ENCODE measurements around the gene CFAP97D2.

Gene CFAP97D2

DNA sequence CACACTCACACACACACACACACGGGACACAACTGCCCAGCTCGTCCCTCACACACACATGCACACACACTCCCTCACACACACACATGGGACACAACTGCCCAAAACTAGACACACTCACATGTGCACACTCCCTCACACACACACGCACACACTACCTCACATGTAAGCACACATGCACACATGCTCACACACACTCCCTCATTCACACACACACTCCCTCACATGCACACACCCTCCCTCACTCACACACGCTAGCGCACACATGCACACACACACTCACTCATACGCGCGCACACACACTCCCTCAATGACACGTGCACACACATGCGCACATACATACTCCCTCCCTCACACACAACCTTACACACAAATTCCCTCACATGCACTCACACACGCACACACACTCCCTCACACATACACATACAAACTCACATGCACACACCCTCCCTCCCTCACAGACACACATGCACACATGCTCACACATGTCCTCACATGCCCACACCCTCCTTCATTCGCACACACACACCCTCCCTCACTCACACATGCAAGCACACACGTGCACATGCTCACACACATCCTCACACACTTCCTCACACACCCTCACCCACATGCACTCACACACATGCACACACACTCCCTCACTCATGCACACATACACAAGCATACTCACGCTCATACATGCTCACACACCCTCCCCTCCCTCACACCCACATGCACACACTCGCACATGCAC, 37.6 kb upstream of the CFAP97D2 start:
- H3F3A ChIP-seq (ENCODE audit: control insufficient read depth, insufficient read depth) = peaks cover 8% of the 10 kb centered on the region; the same call in 1 of the 2 replicates
- H3K9me2 ChIP-seq (replicated peaks; ENCODE audit: control insufficient read depth, low read length) = no peaks in the 10 kb centered on the region
- no peaks in the 10 kb centered on the region for H3K79me2 ChIP-seq (ENCODE audit: control insufficient read depth, low read length)
- H3K27me3 ChIP-seq (ENCODE audit: control insufficient read depth, low read length) = peaks cover 16% of the 10 kb centered on the region
- H3K4me1 ChIP-seq (ENCODE audit: control insufficient read depth, low read length) = peaks cover 54% of the 10 kb centered on the region
- H3K27ac ChIP-seq (ENCODE audit: low read depth, low read length) = no peak overlapping the region
- TF ChIP-seq EZH2phosphoT487 (IDR thresholded peaks at IDR 0.05; ENCODE audit: borderline replicate concordance, low read length) = no peak
- no peak for TF ChIP-seq CTCF (IDR thresholded peaks at IDR 0.05; ENCODE audit: low read depth, low read length, poor library complexity, severe bottlenecking)
- H3K36me3 ChIP-seq (ENCODE audit: control insufficient read depth, low read length) = no peaks in the 10 kb centered on the region
- H4K20me1 ChIP-seq (ENCODE audit: control insufficient read depth, insufficient read depth, low read depth, low read length) = no peaks in the 10 kb centered on the region
- H3K4me3 ChIP-seq (ENCODE audit: low read length) = no peak overlapping the region
- H3K9me3 ChIP-seq (ENCODE audit: control insufficient read depth, insufficient read depth, low read length) = no peaks in the 10 kb centered on the region
- no peak overlapping the region for H3K4me2 ChIP-seq (ENCODE audit: low read length)

- Histone ChIP-seq H3F3A (ENCODE audit: control insufficient read depth, insufficient read depth) (peaks cover 8% of the 10 kb centered on the region; the same call in 1 of the 2 replicates), H3K36me3 (ENCODE audit: control insufficient read depth, low read length) (no peaks in the 10 kb centered on the region), H3K9me2 (replicated peaks; ENCODE audit: control insufficient read depth, low read length) (no peaks in the 10 kb centered on the region), H3K27ac (ENCODE audit: low read depth, low read length) (no peak overlapping the region), H3K4me3 (ENCODE audit: low read length) (no peak overlapping the region), H3K4me1 (ENCODE audit: control insufficient read depth, low read length) (peaks cover 54% of the 10 kb centered on the region), H3K9me3 (ENCODE audit: control insufficient read depth, insufficient read depth, low read length) (no peaks in the 10 kb centered on the region), H4K20me1 (ENCODE audit: control insufficient read depth, insufficient read depth, low read depth, low read length) (no peaks in the 10 kb centered on the region), H3K4me2 (ENCODE audit: low read length) (no peak overlapping the region; the same call in 1 of the 2 replicates), H3K27me3 (ENCODE audit: control insufficient read depth, low read length) (peaks cover 16% of the 10 kb centered on the region), H3K79me2 (ENCODE audit: control insufficient read depth, low read length) (no peaks in the 10 kb centered on the region)
- no peak for TF ChIP-seq CTCF (IDR thresholded peaks at IDR 0.05; ENCODE audit: low read depth, low read length, poor library complexity, severe bottlenecking)
- no peak for TF ChIP-seq EZH2phosphoT487 (IDR thresholded peaks at IDR 0.05; ENCODE audit: borderline replicate concordance, low read length)
These were observed 36.9 kb upstream of the CFAP97D2 start for GRCh38 chr13:114142137-114142550.

- Histone ChIP-seq H3K27me3 (ENCODE audit: control insufficient read depth, low read length) (peaks cover 16% of the 10 kb centered on the region), H3K9me3 (ENCODE audit: control insufficient read depth, insufficient read depth, low read length) (no peaks in the 10 kb centered on the region), H3K9me2 (replicated peaks; ENCODE audit: control insufficient read depth, low read length) (no peaks in the 10 kb centered on the region), H3K4me2 (ENCODE audit: low read length) (peak overlapping the region; percentile 74), H3K36me3 (ENCODE audit: control insufficient read depth, low read length) (no peaks in the 10 kb centered on the region), H3K79me2 (ENCODE audit: control insufficient read depth, low read length) (no peaks in the 10 kb centered on the region), H3K4me3 (ENCODE audit: low read length) (peak overlapping the region; percentile 49), H4K20me1 (ENCODE audit: control insufficient read depth, insufficient read depth, low read depth, low read length) (no peaks in the 10 kb centered on the region), H3K4me1 (ENCODE audit: control insufficient read depth, low read length) (peaks cover 54% of the 10 kb centered on the region), H3F3A (ENCODE audit: control insufficient read depth, insufficient read depth) (peaks cover 8% of the 10 kb centered on the region; the same call in 1 of the 2 replicates), H3K27ac (ENCODE audit: low read depth, low read length) (peak overlapping the region; percentile 65)
- TF ChIP-seq CTCF (IDR thresholded peaks at IDR 0.05; ENCODE audit: low read depth, low read length, poor library complexity, severe bottlenecking) (no peak), EZH2phosphoT487 (IDR thresholded peaks at IDR 0.05; ENCODE audit: borderline replicate concordance, low read length) (no peak)
These were observed 36.2 kb upstream of the CFAP97D2 start for GRCh38 chr13:114142640-114143490.

Measured in DOHH2 (cell line).